Gastroesophageal sphincter (tissue), 4 donors: ENCODE results near the gene SRP9. TPM values are rescaled to one million over a fixed set of nuclear protein-coding genes. Genes with fewer than 3 reads are reported as not detected.

Experiments used
- ATAC-seq: fragments of 150-250 bp; one replicate; pipeline ENCODE4 v1.9.1; 2016; ENCODE audit warnings: mild to moderate bottlenecking, moderate library complexity
- H3K27ac ChIP-seq, 4 donors: fragments of 200-600 bp; sonication (generic) in 3 of 4; 1 replicate in 3 of 4; 2 replicates in 1 of 4; pipeline ENCODE4 v1.5.1; 2016 to 2019
- H3K27me3 ChIP-seq: fragments of 200-600 bp; sonication (generic); one replicate; pipeline ENCODE4 v1.5.1; 2019
- H3K36me3 ChIP-seq, 2 donors: fragments of 200-600 bp; sonication (generic); one replicate each; pipeline ENCODE4 v1.5.1; 2019; ENCODE audit warnings: control low read depth in 1 of 2
- H3K4me1 ChIP-seq, 3 donors: fragments of 200-600 bp; sonication (generic); 1 replicate in 2 of 3; 2 replicates in 1 of 3; pipeline ENCODE4 v1.5.1; 2016 to 2019; ENCODE audit warnings: control low read depth in 2 of 3
- H3K4me3 ChIP-seq, 2 donors: fragments of 200-600 bp; sonication (generic); one replicate each; pipeline ENCODE4 v1.5.1; 2019; ENCODE audit warnings: mild to moderate bottlenecking in 1 of 2, moderate library complexity in 1 of 2
- H3K9me3 ChIP-seq, 3 donors: fragments of 200-600 bp; sonication (generic); one replicate each; pipeline ENCODE4 v1.5.1; 2017 to 2019; ENCODE audit warnings: control low read depth in 2 of 3
- EP300 ChIP-seq: sonication (generic); formaldehyde crosslinking; IDR thresholded peaks from one replicate; pipeline ENCODE4 v1.6.1; 2017; ENCODE audit warnings: antibody characterized with exemption, mild to moderate bottlenecking
- POLR2A ChIP-seq, 2 donors: fragments of 450-650 bp; IDR thresholded peaks; one replicate each; pipeline ENCODE4 v1.6.1; 2017; ENCODE audit warnings: antibody characterized with exemption in 2 of 2, mild to moderate bottlenecking in 2 of 2, moderate library complexity in 1 of 2
- POLR2AphosphoS5 ChIP-seq: sonication (generic); formaldehyde crosslinking; IDR thresholded peaks from one replicate; pipeline ENCODE4 v1.6.1; 2017; ENCODE audit warnings: antibody characterized with exemption
- WGBS, 2 donors: methylation state at CpG; one replicate each; pipeline ENCODE4 v1.1.5; 2018; ENCODE audit warnings: low coverage in 1 of 2; 5-methylcytosine and 5-hydroxymethylcytosine counted together
- total RNA-seq, 4 donors: library from RNA; depleted of rRNA; stranded (reverse); fragments of >200 nt; gene quantifications; one replicate each; pipeline ENCODE4 v1.1.0, GENCODE V29; 2016
- TF ChIP-seq, protein P1 (sequence below), 4 experiments: fragments of 200-600 bp in 2 of 4; fragments of 450-650 bp in 2 of 4; sonication (generic) in 1 of 4; IDR thresholded peaks; one replicate each; pipeline ENCODE4 v1.5.1; 2017 to 2019; ENCODE audit warnings: antibody characterized with exemption in 4 of 4, mild to moderate bottlenecking in 2 of 4, moderate library complexity in 2 of 4

SRP9 gene
- total RNA-seq, 4 donors from 2014 or later, result 146 to 260 (median 216) TPM

- peak overlapping the region in 3 of 4 donors; percentile 58 to 72 (median 64) for H3K27ac ChIP-seq
- WGBS, 2 donors, result 18 to 42% methylated on average over 2 to 3 of the region's 8 CpGs
- no peaks in the 10 kb centered on the region for H3K9me3 ChIP-seq
- ATAC-seq, result peak; percentile 29
- no peak overlapping the region for H3K4me3 ChIP-seq
- no peaks in the 10 kb centered on the region for H3K27me3 ChIP-seq
- TF ChIP-seq EP300 (no peak), POLR2AphosphoS5 (peak; percentile 88)
- H3K4me1 ChIP-seq, result peaks cover 0 to 75% (median 33%) of the 10 kb centered on the region in 3 donors
- no peaks in the 10 kb centered on the region for H3K36me3 ChIP-seq
Observed at GRCh38 chr1:225766967-225767633, 10.5 kb upstream of the SRP9 start.

DNA sequence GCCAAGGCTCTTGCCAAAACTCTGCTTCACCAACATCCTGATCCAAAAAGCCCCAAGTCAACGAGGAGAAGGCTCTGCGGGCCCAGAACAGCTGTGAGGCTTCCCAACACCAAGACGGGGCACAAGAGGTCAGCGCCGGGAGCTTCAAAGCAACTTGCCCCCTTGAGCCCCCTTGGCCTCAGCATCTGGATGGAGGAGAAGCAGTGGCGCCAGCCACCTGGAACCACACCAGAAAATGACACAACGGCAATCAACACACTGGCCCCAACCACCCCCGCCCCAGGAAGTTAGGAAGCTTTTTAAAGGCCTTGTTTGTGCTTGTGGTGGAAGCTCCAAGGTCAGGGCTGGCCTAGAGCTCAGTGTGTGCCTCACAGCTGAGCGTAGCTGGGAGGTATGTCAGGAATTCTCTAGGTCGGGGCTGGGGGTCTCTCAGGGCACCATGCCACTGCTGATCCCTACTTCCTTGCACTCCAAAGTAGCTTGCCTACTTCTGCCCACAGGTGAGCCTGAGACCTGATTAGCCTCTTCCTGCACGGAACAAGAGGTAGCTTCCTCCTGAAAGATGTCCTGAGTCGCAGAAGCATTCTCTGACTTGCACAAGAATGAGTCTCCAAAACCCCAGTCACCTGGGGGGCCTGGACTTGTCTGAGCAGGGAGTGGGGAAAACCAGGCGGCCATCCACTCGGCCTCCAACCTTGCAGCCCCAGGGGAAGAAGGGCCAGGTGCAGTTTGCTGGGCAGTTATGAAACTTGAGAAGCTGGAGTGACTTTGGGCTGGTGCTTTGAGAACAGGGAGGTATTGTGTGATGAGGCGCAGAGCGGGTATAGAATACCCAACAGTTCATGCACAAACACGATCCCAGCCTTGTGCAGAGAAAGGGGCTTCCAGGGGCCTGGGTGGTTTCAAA lies 9.7 kb upstream of the SRP9 start:
- H3K4me1 ChIP-seq, result peaks cover 0 to 76% (median 34%) of the 10 kb centered on the region in 3 donors
- 93 to 100% methylated on average over 2 to 3 of the region's 17 CpGs for WGBS, 2 donors
- no peak overlapping the region for H3K4me3 ChIP-seq

DNA sequence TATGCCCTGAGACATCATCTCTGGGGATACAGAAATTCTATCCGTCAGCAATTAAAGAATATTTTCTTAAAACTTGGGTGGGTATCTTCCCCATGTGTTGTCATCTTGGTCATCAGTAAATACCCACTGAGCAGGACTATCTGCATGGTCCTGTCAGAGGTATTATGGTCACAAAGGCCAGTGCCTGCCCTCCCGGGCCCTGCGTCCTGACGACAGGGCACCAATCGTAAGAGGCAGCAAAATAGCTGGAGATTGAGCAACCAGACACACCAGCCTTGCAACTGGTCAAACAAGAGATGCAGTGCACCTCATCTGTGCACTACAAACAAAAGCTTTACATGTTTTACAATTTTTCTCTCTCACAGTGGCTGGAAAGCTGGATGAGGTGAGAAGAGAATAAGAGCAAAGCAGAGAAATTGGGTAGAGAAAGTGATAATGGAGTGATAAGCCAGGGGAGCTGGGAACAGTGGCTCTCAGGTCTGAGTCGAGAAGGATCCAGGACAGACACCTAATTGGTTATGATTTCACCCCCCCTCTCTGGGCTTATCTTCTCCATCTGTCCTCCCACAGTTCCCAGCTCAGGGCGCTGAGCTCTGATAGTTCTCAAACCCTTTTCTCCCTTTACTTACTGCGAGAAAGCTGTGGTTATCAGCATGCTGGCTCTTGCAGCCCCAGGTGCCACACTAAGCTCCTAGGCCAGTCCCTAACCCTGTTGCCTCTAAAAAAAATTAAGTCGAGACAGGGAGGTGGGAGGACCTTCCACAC lies 8.8 kb upstream of the SRP9 start:
- no peaks in the 10 kb centered on the region for H3K9me3 ChIP-seq
- H3K36me3 ChIP-seq, result no peaks in the 10 kb centered on the region
- no peak overlapping the region for H3K4me3 ChIP-seq
- peak overlapping the region in 1 of 4 donors; percentile 64 for H3K27ac ChIP-seq
- no peaks in the 10 kb centered on the region for H3K27me3 ChIP-seq
- no peak for ATAC-seq
- WGBS, 2 donors, result 98 to 100% methylated on average over 2 to 5 of the region's 9 CpGs
- peaks cover 0 to 69% (median 27%) of the 10 kb centered on the region in 3 donors for H3K4me1 ChIP-seq
- TF ChIP-seq POLR2A (IDR thresholded peaks at IDR 0.05), result no peak
- no peak for TF ChIP-seq POLR2AphosphoS5
- TF ChIP-seq, protein P1, sequence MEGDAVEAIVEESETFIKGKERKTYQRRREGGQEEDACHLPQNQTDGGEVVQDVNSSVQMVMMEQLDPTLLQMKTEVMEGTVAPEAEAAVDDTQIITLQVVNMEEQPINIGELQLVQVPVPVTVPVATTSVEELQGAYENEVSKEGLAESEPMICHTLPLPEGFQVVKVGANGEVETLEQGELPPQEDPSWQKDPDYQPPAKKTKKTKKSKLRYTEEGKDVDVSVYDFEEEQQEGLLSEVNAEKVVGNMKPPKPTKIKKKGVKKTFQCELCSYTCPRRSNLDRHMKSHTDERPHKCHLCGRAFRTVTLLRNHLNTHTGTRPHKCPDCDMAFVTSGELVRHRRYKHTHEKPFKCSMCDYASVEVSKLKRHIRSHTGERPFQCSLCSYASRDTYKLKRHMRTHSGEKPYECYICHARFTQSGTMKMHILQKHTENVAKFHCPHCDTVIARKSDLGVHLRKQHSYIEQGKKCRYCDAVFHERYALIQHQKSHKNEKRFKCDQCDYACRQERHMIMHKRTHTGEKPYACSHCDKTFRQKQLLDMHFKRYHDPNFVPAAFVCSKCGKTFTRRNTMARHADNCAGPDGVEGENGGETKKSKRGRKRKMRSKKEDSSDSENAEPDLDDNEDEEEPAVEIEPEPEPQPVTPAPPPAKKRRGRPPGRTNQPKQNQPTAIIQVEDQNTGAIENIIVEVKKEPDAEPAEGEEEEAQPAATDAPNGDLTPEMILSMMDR (IDR thresholded peaks at IDR 0.05), result no peak
- TF ChIP-seq EP300, result no peak

More for the DNA sequence above, 9.7 kb upstream of the SRP9 start:
- no peaks in the 10 kb centered on the region for H3K9me3 ChIP-seq
- TF ChIP-seq POLR2AphosphoS5 (peak; percentile 58), POLR2A (IDR thresholded peaks at IDR 0.05) (no peak)
- TF ChIP-seq, protein P1 (IDR thresholded peaks at IDR 0.05), result no peak
- H3K36me3 ChIP-seq, result no peaks in the 10 kb centered on the region
- ATAC-seq, result peak; percentile 39
- peak overlapping the region in 3 of 4 donors; percentile 58 to 72 (median 64) for H3K27ac ChIP-seq
- H3K27me3 ChIP-seq, result no peaks in the 10 kb centered on the region

GRCh38 chr1:225769687-225770086 lies 7.9 kb upstream of the SRP9 start:
- 81 to 98% methylated on average over 3 to 4 of the region's 5 CpGs for WGBS, 2 donors
- ATAC-seq, result no peak
- no peak overlapping the region for H3K4me3 ChIP-seq

More at GRCh38 chr1:225769687-225770086, 7.9 kb upstream of the SRP9 start:
- Histone ChIP-seq H3K27me3 (no peaks in the 10 kb centered on the region), H3K9me3 (no peaks in the 10 kb centered on the region), H3K27ac (no peak overlapping the region), H3K4me1 (peaks cover 0 to 61% (median 21%) of the 10 kb centered on the region in 3 donors), H3K36me3 (no peaks in the 10 kb centered on the region)
- no peak for TF ChIP-seq EP300
- no peak for TF ChIP-seq POLR2A (IDR thresholded peaks at IDR 0.05)
- TF ChIP-seq POLR2AphosphoS5, result no peak
- TF ChIP-seq, protein P1 (IDR thresholded peaks at IDR 0.05), result no peak
